H1 (cell line): Measurements from ENCODE around the gene CAMTA1. TPM values are rescaled to one million over a fixed set of nuclear protein-coding genes. Genes with fewer than 3 reads are reported as not detected.

Experiments
- BCL11A ChIP-seq, 2 experiments: IDR thresholded peaks; one replicate each; pipeline ENCODE4 v1.6.1; 2011; ENCODE audit warnings: low read depth in 2 of 2, low read length in 2 of 2, mild to moderate bottlenecking in 2 of 2
- BRCA1 ChIP-seq: IDR thresholded peaks from 2 replicates; pipeline ENCODE4 v1.6.1; 2012; ENCODE audit warnings: low read depth, low read length, improper control_type of control experiment
- polyA plus RNA-seq, 7 experiments: library from polyadenylated mRNA; depleted of rRNA in 3 of 7; stranded (reverse) in 5 of 7; unstranded in 2 of 7; fragments of >200 nt in 5 of 7; fragments of 200-250 nt in 2 of 7; gene quantifications; 1 replicate in 5 of 7; 2 replicates in 1 of 7; 4 replicates in 1 of 7; pipeline versions ENCODE4 v1.2.1 to v1.2.3, GENCODE V29; 2011 to 2013; ENCODE audit warnings: missing spikeins in 2 of 7, mixed read lengths in 2 of 7
- total RNA-seq: library from RNA; stranded (reverse); fragmentation: NEBNext Ultra II Directional; extraction: Animal tissue kit (Norgen Biotek cat#: 25700); gene quantifications from 2 replicates; pipeline ENCODE4 v1.2.1, GENCODE V29; 2021

CAMTA1 gene
- total and polyA plus RNA-seq, 2 of the 8 experiments (the other 6 are each of a cell fraction or from before 2014, with no cell fraction given) = 65.0 to 119 TPM

GRCh38 chr1:6891781-6892579 lies 106.7 kb downstream of the CAMTA1 start (continued):
- no peak for TF ChIP-seq BCL11A (IDR thresholded peaks at IDR 0.05; ENCODE audit: low read depth in 2 of 2, low read length in 2 of 2)
- no peak for TF ChIP-seq BRCA1
- TF ChIP-seq, all 59 proteins: peak for 0
